Cardiac muscle cell (in vitro differentiated cells and primary cell): ENCODE measurements around the gene JOSD1. TPM values are rescaled to one million over a fixed set of nuclear protein-coding genes. Genes with fewer than 3 reads are reported as not detected.
A peak's percentile ranks its signal among the peaks of the same experiment; 100 is the strongest.

ENCODE experiments used
- DNase-seq, 2 donors: peaks; one replicate each; pipeline versions ENCODE4 v3.0.0 to v3.0.0-alpha.2; 2010 to 2017; ENCODE audit warnings: low read depth in 1 of 2, low spot score in 1 of 2
- H3K27ac ChIP-seq: fragments of 200-600 bp; sonication (generic); 2 replicates; pipeline ENCODE4 v1.5.1; 2016
- H3K27me3 ChIP-seq: fragments of 200-600 bp; sonication (generic); 2 replicates; pipeline ENCODE4 v1.6.0; 2016; ENCODE audit warnings: control low read depth
- H3K36me3 ChIP-seq: fragments of 200-600 bp; sonication (generic); 2 replicates; pipeline ENCODE4 v1.5.1; 2016; ENCODE audit warnings: control low read depth
- H3K4me1 ChIP-seq: fragments of 200-600 bp; sonication (generic); 2 replicates; pipeline ENCODE4 v1.8.1; 2017; ENCODE audit warnings: low read depth, mild to moderate bottlenecking, mixed run types
- H3K4me3 ChIP-seq: fragments of 200-600 bp; sonication (generic); 2 replicates; pipeline ENCODE4 v1.5.1; 2016; ENCODE audit warnings: mild to moderate bottlenecking
- H3K9me3 ChIP-seq: fragments of 200-600 bp; sonication (generic); 2 replicates; pipeline ENCODE4 v1.5.1; 2017; ENCODE audit warnings: low read depth, mild to moderate bottlenecking, control low read depth
- CTCF ChIP-seq: IDR thresholded peaks from 2 replicates; pipeline ENCODE4 v1.5.1; 2012; ENCODE audit warnings: low read depth, mild to moderate bottlenecking, low read length
- polyA plus RNA-seq: library from polyadenylated mRNA; unstranded; fragments of >200 nt; fragmentation: Nextera tagmentation; extraction: Ambion mirVana; gene quantifications from 2 replicates; pipeline ENCODE4 v1.2.1, GENCODE V29; 2016
- total RNA-seq: library from RNA; depleted of rRNA; stranded (reverse); fragments of >200 nt; gene quantifications from 2 replicates; pipeline ENCODE4 v1.2.3, GENCODE V29; 2016

The JOSD1 gene
- total and polyA plus RNA-seq, 2 experiments from 2014 or later = 4.4 to 41.0 TPM

- Histone ChIP-seq H3K9me3 (no peaks in the 10 kb centered on the region), H3K27ac (peak overlapping the region; percentile 51), H3K27me3 (no peaks in the 10 kb centered on the region), H3K4me1 (no peaks in the 10 kb centered on the region), H3K4me3 (no peak overlapping the region), H3K36me3 (peaks cover 27% of the 10 kb centered on the region)
- DNase-seq = no peak
- no peak for TF ChIP-seq CTCF
These were observed 34.4 kb upstream of the JOSD1 start for GRCh38 chr22:38735126-38735464.

- H3K4me1 ChIP-seq = no peaks in the 10 kb centered on the region
- H3K27me3 ChIP-seq = no peaks in the 10 kb centered on the region
- no peak for TF ChIP-seq CTCF
- no peak for DNase-seq
- peaks cover 28% of the 10 kb centered on the region for H3K36me3 ChIP-seq
- H3K9me3 ChIP-seq = no peaks in the 10 kb centered on the region
- H3K27ac ChIP-seq = peak overlapping the region; percentile 51
- H3K4me3 ChIP-seq = no peak overlapping the region
These were observed 33.8 kb upstream of the JOSD1 start for GRCh38 chr22:38734421-38735100.

GRCh38 chr22:38733724-38734381 lies 33.1 kb upstream of the JOSD1 start:
- peak overlapping the region; percentile 51 for H3K27ac ChIP-seq
- H3K9me3 ChIP-seq = no peaks in the 10 kb centered on the region
- H3K4me1 ChIP-seq = no peaks in the 10 kb centered on the region
- H3K27me3 ChIP-seq = no peaks in the 10 kb centered on the region
- TF ChIP-seq CTCF = no peak
- no peak overlapping the region for H3K4me3 ChIP-seq
- H3K36me3 ChIP-seq = peaks cover 29% of the 10 kb centered on the region
- DNase-seq = peak in 1 of 2 donors; percentile 14

- no peaks in the 10 kb centered on the region for H3K9me3 ChIP-seq
- TF ChIP-seq CTCF = peak; percentile 66
- H3K27ac ChIP-seq = no peak overlapping the region
- H3K4me1 ChIP-seq = no peaks in the 10 kb centered on the region
- H3K4me3 ChIP-seq = no peak overlapping the region
- no peaks in the 10 kb centered on the region for H3K27me3 ChIP-seq
- peak; percentile 27 to 52 for DNase-seq
- peaks cover 32% of the 10 kb centered on the region for H3K36me3 ChIP-seq
These were observed 32.6 kb upstream of the JOSD1 start for GRCh38 chr22:38733329-38733723.

- DNase-seq = no peak
- TF ChIP-seq CTCF = no peak
- H3K36me3 ChIP-seq = peaks cover 34% of the 10 kb centered on the region
These were observed 31.6 kb upstream of the JOSD1 start for GRCh38 chr22:38732251-38732815.

More at GRCh38 chr22:38732251-38732815, 31.6 kb upstream of the JOSD1 start:
- no peaks in the 10 kb centered on the region for H3K4me1 ChIP-seq
- H3K4me3 ChIP-seq = no peak overlapping the region
- no peak overlapping the region for H3K27ac ChIP-seq
- no peaks in the 10 kb centered on the region for H3K27me3 ChIP-seq
- no peaks in the 10 kb centered on the region for H3K9me3 ChIP-seq
